ENCODE measurements around the gene FARS2. TPM values are rescaled to one million over a fixed set of nuclear protein-coding genes. Genes with fewer than 3 reads are reported as not detected.
A peak's percentile ranks its signal among the peaks of the same experiment; 100 is the strongest.

FARS2 gene
- polyA plus RNA-seq, 4 donors: 19.6 to 21.8 (median 20.5) TPM

DNA sequence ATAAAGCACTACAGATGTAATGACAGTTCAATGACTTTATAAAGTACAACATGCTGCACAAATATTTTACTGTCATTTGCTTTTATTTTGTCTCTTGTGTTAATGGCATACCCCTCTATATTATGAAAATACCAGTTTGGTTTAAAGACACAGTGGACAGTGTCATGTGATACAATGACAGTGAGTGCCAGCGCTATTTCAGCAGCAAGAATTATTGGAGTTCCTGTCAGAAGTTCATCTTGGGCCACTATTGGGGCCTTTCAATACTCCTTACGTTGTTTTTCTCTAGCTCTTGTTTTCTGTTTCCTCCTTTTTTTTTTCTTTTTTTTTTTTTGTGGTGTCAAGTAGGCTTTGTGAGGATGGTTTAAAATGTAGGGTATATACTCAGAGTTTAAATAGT is 232.5 kb downstream of the FARS2 start:
- DNase-seq (ENCODE audit: low read depth in 4 of 4, low spot score in 3 of 4): no peak

DNA sequence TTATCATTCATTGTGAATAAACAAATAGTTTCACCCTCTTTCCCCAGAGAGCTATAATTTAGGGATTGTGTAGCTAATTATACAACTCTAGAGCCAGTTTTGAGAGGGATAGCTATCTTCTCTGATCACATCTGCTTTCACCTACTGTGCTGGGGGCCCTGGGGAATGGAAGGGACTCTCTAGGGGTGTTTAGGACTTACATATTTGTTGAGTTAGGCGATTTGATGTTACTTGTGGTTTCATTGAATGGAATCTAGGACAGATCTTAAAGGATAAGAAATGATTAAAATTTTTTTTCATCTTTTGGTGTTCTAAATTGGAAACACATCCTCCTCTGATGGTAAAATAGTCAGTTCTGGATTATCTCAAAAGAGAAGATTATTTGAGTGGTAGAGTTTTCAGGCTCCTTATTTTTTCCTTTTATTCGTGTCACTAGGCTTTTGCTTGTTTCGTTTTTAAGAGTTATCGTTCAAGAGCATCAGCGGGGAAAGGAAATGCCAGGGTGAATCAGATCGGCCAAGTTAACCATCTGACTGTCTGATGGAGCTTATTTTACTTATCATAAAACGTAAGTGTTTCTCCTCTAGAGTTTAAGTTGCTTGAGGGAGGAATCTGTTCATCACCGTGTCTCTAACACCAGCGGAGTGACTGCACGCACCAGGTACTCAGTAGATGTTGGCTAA is 236.7 kb downstream of the FARS2 start:
- DNase-seq (ENCODE audit: low read depth in 4 of 4, low spot score in 3 of 4): no peak

DNA sequence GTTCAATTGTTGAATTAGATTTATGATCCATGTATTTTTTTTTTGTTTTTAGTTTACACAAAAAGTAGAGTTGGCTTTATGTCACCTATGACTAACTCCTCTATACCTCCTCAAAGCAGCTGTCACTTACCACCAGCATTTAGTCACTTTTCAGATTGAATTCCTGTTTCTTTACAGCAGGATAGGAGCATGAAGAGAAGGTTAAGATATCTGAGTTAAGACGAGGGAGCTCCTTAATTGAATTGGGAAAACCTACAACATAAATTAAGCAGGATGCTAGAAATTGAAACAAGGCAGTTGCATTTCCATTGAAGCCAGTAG is 237.2 kb downstream of the FARS2 start:
- no peak for DNase-seq (ENCODE audit: low read depth in 4 of 4, low spot score in 3 of 4)

DNA sequence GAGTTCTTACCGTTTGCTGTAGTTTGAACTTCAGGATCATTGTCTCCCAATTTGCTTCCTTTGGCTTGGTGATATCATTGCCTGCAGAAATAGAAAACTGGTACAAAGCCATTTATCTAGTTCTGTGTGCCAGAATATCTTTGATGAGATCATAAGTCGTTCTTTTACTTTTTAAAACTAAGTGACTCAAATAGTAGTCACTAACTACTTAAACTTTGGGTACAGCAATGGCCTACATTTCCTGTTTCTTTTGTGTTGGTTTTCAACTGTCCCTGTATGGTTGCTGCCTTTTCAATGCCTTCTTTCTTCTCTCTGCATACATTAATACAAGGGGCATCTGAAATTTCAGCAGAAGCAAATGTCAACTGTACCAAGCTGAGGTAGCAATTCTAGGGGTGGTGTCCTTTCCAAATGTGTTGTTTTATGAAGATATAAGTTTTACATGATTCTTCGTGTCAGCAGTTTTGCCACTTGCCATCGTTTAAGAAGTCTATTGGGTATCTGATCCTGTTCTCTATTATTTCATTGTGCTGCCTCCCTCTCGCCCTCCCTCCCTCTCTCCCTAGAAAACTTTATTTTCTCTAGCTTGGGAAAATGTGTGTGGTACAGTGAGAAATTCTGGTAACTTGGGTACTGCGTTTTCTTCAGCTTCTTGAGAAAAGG is 238.5 kb downstream of the FARS2 start:
- DNase-seq (ENCODE audit: low read depth in 4 of 4, low spot score in 3 of 4): no peak

DNA sequence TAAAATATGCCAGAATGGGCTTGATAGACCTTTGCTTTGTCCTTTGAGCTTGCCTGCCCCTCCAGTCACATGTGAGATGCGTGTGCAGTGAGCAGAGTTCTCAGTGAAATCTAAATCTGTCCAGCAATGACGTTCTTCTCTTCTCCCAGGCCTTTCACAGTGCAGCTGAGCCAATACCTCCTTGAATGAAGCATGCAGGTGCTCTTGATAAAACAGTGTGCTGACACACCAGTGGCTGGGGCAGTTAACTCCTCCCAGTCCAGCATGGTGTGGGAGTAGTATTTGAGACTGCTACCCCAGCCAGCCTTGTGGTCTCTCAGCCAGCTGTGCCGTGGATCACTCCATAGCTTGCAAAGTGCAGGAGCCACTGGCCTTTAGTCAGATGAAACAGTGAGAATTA is 240.5 kb downstream of the FARS2 start:
- DNase-seq (ENCODE audit: low read depth in 4 of 4, low spot score in 3 of 4): no peak

DNA sequence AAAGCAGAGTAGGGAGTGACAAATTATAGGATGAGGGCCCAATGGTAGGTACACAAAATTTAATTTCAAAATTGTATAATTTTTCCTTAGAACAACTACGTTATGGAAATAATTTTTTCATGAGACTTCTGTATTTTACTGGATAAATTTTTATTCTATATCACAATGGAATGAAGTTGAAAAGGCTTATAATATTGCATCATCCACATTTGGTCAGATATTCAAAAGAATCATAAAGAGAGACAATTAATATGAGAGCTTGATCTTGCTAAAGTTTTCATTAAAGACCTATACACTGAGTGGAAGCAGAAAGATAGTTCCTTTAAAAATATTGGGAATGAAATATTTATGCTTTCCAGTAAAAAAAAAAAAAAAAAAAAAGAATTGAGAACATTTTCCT is 242.8 kb downstream of the FARS2 start:
- no peak for DNase-seq (ENCODE audit: low read depth in 4 of 4, low spot score in 3 of 4)

DNA sequence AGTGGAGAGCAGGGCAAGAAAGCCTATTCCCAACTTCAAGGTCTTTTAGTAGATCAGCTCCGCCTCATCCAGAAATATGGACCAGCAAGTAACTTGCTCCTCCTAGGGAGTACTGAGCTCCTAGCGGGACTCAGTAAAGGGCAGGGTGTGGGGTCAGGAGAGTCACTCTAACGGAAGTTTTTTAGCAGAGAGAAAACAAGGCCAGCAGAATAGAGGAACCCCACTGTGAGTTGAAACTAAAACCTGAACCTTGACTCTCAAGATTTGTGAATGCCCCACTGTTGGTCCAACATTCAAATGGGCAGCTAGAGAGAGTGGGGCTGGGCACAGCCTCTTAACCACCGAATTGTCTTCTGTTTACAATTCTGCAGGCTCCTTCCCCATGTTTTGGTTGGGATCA is 244.8 kb downstream of the FARS2 start:
- DNase-seq (ENCODE audit: low read depth in 4 of 4, low spot score in 3 of 4): no peak

DNA sequence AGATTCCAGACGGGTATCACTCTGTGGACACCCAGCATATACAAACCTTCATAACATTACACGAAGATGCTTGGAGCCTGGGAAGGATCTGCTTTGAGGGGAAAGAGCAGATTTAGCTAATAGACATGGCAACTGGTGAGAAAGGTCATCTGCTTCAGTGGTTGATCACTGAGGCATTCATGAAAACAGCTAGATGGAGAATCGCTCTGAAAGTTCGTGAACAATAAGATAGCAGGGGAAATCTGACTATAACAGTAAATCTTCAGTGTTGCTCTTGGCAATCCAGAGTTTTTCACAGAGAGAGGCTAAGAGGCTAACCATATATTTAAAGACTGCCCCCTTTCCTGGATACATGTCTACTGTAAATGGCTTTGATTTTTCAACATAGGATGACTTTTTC is 245.3 kb downstream of the FARS2 start:
- peak in 1 of 4 donors; percentile 21 for DNase-seq (ENCODE audit: low read depth in 4 of 4, low spot score in 3 of 4)

DNA sequence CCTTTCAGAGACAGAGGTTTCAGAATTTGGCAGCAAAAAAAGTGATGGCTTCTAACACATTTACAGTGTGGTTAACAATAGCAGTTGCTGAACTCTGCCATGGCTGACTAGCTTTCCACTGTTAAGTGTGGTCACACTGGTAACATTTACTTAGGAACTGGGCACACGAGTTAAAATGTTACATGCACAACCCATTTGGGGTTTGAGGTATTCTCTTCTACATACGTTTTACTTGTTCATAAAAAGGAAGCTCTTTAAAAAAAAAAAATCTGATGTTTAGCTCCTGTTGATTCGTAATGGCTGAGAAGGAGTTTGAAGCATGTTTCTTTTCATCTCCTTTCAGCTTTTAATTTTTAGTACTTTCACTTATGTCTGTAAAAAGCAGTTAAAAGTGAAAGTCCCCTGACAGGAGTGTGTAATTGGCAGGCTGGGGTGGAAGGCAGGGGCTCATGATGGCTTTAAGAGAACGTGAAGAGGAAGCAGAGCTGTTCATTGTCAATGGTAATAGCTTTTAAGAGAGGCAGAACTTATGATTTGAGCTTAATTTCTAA is 245.9 kb downstream of the FARS2 start:
- DNase-seq (ENCODE audit: low read depth in 4 of 4, low spot score in 3 of 4): peak in 1 of 4 donors; percentile 7

DNA sequence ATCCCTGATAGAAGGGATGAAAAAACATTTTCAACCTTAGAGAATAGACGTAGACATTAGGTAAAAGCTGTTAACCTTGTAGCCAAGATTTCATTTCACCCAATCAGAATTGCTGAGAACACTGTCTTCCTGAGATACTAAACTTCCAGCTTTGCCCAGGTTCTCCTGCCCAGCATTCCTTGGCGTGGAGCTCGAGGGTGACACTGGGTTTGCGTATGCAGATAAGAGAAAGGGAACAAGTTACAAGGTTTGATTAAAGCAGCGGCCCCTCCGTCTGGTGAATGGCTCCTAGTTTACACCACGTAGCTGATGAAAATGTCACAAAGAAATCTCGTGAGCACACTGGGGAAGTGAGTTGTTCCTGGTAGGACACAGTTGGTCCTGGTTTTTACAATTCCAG is 247.8 kb downstream of the FARS2 start:
- DNase-seq (ENCODE audit: low read depth in 4 of 4, low spot score in 3 of 4): no peak

DNA sequence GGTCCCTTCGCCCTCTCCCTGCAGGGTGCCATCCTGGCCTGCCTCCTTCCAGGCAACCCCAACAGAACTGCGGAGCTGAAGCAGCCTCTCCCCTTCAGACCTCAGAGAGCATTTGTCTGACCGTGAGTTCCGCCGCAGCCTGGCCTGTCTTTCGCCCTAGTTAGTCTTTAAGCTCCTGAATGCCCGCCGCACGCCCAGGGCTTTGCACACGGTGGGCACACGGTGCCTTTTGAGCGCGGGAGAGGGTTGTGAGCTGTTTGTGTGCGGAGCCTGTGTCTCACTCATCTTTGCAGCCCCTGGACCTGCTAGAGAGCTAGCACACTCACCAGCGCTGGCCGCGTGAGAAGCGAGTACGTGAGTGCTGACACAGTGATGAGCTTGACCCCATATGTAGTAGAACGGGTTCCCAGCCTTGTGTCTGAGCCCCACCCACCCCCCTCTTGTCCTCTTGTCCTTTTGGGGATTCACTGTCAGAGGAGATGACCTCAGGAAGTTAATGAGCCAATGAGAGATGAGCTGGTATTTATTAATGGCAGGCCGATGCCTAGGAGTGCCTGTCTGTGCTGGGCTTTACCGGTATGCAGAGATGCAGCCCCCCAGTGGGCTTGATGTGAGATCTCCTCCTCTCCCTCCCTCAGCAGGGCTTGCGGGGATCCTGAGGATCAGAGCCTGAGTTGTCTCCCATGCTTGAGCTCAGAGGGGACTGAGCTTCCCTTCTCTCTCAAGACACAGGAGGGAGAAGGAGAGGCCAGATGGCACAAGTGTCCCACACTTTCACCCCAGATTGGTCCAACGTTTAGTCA is 249.2 kb downstream of the FARS2 start:
- no peak for DNase-seq (ENCODE audit: low read depth in 4 of 4, low spot score in 3 of 4)

DNA sequence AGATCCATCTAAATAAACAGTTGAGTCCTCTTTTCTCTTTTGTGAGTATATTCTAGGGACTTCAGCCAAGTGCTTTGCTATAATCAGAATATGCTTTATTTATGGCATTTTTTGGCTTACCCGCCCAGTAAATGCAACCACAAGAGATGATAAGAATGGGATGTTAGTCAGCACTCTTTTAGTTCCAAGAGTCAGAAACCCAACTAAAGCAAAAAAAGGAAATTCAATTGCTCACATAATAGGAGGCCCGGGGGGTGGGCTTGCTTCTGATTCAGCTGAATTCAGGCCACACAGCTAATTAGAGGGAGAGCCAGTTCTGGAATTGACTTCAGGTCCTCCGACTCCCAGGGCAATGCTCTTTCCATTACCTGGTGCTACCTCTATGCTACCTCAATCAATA is 250.6 kb downstream of the FARS2 start:
- DNase-seq (ENCODE audit: low read depth in 4 of 4, low spot score in 3 of 4): no peak

DNA sequence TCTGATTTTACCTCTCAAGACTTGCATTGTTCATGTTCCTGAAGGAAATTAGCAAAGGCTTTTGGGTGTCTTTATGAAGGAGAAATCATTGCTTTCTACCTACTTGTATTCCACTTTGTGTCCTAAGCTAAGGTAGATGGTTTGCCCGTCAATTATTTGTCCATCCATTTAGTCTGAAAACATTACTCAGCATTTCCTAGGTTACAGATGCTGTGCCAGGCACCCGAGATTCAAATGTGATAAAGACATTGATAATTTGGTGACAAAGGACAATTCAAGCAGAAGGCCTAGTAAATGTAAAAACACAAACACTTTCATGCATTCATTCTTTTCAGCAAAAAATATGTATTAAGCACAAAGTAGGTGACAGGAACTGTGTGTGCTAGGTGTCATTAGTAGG is 251.1 kb downstream of the FARS2 start:
- DNase-seq (ENCODE audit: low read depth in 4 of 4, low spot score in 3 of 4): no peak

DNA sequence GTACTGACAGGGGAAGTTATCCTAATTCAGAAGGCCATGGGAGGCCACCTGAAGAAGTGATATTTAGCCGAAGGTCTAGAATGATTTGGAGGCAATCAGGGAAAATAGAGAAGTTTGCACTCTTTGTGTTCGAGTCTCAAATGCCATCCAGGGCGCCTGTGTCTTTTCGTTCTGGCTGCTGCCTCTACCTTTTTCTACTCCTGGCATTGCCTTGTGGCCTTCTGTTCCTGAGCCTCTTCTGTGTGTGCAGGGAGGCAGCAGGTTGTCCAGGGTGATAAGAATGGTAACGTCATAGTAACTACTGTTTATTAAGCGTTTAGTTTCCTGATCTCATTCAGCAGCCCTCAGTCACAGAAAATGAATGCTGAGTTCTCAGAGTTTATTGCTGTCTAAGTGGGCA is 252.1 kb downstream of the FARS2 start:
- DNase-seq (ENCODE audit: low read depth in 4 of 4, low spot score in 3 of 4): no peak

DNA sequence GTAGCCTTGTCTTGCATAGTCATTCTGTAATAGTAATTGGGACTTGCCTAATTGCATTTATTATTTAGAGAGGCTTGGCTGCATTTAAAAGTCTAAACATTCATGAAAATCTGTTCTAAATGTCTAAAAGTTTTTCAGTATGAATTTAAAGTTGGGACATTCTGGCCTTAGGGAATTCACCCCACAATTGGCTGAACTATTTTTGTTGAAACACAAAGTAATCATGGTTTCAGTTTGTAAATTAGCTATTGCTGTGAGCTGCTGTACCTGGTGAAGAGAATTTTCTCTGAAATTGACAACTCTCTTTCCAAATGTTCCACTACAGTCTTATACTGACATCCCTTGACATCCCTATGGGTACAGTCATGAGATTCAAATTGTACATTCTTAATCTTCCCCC is 253.0 kb downstream of the FARS2 start:
- no peak for DNase-seq (ENCODE audit: low read depth in 4 of 4, low spot score in 3 of 4)

DNA sequence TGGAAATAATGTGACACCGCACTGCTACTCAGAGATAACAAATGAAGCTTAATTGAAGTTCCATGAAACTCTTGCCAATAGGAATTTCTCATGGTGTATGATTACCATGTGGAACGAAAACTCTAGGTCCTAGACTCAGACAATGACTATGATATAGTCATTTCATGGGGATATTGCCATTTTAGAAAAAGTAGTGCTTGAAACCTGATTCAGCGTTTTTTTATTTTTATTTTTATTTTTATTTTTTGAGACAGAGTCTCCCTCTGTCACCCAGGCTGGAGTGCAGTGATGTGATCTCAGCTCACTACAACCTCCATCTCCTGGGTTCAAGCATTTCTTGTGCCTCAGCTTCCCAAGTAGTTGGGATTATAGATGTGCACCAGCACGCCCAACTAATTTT is 253.9 kb downstream of the FARS2 start:
- DNase-seq (ENCODE audit: low read depth in 4 of 4, low spot score in 3 of 4): no peak

DNA sequence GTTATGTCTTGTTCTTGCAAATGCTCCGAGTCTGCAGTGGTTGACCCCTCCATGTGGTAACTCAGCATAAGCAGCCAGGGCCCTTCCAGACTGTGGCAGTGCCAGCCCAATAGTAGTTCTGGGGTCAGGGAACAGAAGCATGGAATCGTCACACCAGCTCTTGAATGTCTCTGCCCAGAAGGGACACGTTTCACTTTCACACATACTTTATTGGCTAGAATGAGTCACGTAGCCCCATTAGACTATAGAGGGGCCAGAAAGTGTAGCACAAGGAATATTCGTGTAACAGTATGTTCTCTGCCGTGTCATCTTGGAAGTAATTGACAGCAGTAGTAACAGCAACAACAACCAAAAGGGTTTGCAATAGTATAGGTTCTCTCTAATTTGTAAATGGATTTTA is 254.7 kb downstream of the FARS2 start:
- no peak for DNase-seq (ENCODE audit: low read depth in 4 of 4, low spot score in 3 of 4)

DNA sequence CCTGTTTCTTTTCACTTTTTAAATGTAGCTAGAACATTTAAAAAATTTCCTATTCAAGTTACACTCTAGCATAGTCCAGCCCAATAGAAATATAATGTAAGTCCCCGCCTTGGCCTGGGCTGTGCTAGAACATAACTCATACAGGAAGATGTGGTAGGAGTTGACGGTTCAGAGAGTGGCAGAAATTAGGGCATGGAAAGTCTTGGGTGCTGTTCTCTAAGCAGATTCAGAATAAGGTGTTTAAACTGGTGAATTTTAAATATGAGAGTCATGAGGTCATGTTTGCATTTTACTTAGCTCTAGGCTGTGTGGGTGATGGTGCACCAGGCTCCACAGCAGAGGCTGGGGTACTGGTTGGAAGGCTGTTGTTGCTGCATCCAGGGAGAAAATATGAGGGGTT is 256.5 kb downstream of the FARS2 start:
- no peak for DNase-seq (ENCODE audit: low read depth in 4 of 4, low spot score in 3 of 4)

DNA sequence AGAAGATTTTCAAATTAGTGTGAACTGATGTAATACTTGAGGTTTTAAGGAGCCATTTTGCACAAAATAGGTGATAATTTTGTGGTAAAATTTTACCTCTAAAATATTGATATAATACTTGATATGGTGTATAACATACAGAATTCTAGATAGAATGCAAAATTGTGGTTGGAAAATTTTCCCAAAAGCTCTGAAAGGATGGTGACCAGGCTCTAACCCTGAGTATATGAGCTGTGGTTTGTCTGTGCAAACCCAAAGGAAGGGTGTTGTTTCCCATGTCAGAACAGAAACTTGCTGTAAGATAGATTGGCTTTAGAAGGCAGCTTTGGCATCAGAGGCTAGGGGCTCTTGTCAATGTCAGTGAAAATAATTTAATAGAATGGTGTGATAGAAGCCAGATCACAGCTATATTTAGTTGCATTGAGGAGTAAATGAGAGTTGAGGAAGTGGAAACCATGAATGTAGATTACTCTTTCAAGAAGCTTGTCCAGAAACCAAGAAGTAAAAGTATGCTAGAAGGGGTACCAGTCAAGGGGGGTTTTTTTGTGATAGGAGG is 257.7 kb downstream of the FARS2 start:
- no peak for DNase-seq (ENCODE audit: low read depth in 4 of 4, low spot score in 3 of 4)

DNA sequence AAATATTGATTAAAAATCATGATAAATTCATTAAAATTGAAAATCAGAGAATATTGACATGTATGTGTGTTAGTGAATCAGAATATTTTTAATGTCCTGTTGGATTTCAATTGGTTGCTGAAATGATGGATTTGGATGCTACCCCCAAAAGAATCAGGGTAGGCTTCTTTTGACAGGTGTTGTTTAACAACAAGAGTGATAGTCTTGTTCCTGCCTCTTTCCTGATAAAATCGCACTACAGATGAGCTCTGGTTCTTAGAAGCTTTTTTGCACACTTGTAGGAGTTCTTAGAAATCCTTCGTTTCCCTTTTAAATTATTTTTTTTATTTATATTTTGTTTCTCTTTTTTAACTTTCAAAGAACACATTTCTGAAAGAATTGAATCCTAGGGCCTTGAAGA is 259.5 kb downstream of the FARS2 start:
- no peak for DNase-seq (ENCODE audit: low read depth in 4 of 4, low spot score in 3 of 4)

DNA sequence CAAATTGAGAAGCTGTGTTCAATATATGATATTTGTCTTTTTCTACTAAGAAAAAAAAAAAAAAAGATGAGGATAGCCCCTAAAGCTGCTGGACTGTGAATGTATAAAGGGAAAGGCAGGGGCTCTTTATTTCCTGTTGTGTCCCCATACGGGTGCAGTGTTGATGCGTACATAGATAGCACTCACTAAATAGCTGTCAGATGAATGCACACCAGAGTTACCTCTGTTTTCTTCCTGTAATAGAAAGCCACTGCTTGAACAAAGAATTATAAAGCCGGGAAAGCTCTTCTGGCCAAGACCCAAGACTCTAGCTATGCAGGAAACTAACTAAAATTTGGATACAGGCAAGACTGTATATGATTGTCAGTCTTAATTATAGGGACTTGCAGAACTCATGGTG is 260.0 kb downstream of the FARS2 start:
- no peak for DNase-seq (ENCODE audit: low read depth in 4 of 4, low spot score in 3 of 4)
